Measurements from ENCODE around the gene RHBDF2. TPM values are rescaled to one million over a fixed set of nuclear protein-coding genes. Genes with fewer than 3 reads are reported as not detected.

The RHBDF2 gene
- total RNA-seq, 1 donor from 2014 or later: 189 TPM

- H3K4me3 Mint-ChIP-seq: no peak overlapping the region
- ChIA-PET POLR2A (interaction anchor here (1.1 to 1.4 kb wide), 3 partner anchors 10 to 57 kb away, joined by 4 to 5 read pairs (median 4); no protein-coding TSS in a partner anchor), CTCF (no interaction called here)
- intact Hi-C loops (cut with micrococcal nuclease): no loop called here
- no peaks in the 10 kb centered on the region for H3K27me3 Mint-ChIP-seq
- peaks cover 53% of the 10 kb centered on the region for H3K36me3 Mint-ChIP-seq (ENCODE audit: low read depth)
- no peak for ATAC-seq (ENCODE audit: low read depth)
- no peak for DNase-seq
- TF ChIP-seq CTCF (IDR thresholded peaks at IDR 0.05): no peak
- no peaks in the 10 kb centered on the region for H3K9me3 Mint-ChIP-seq
- no peak overlapping the region for H3K27ac Mint-ChIP-seq
- peaks cover 28% of the 10 kb centered on the region for H3K4me1 Mint-ChIP-seq
Observed at GRCh38 chr17:76469991-76470739, 31.1 kb downstream of the RHBDF2 start.

- no peaks in the 10 kb centered on the region for H3K9me3 Mint-ChIP-seq
- no peaks in the 10 kb centered on the region for H3K27me3 Mint-ChIP-seq
- peaks cover 27% of the 10 kb centered on the region for H3K4me1 Mint-ChIP-seq
- H3K4me3 Mint-ChIP-seq: no peak overlapping the region
- intact Hi-C loops (cut with micrococcal nuclease): no loop called here
- POLR2A ChIA-PET: interaction anchor here (1.1 to 1.4 kb wide), 3 partner anchors 11 to 58 kb away, joined by 4 to 5 read pairs (median 4); no protein-coding TSS in a partner anchor
- ATAC-seq (ENCODE audit: low read depth) (no peak), DNase-seq (no peak)
- CTCF ChIA-PET: no interaction called here
- H3K27ac Mint-ChIP-seq: no peak overlapping the region
- no peak for TF ChIP-seq CTCF (IDR thresholded peaks at IDR 0.05)
- peaks cover 45% of the 10 kb centered on the region for H3K36me3 Mint-ChIP-seq (ENCODE audit: low read depth)
Observed at GRCh38 chr17:76469076-76469990, 31.9 kb downstream of the RHBDF2 start.

- no peak for TF ChIP-seq CTCF (IDR thresholded peaks at IDR 0.05)
- ChIA-PET POLR2A (interaction anchor here (3.3 to 4.5 kb wide), 2 partner anchors 24 to 30 kb away, joined by 23 to 48 read pairs; partner anchors contain the start of gene RHBDF2), CTCF (interaction anchor here (1.0 to 5.6 kb wide), 2 partner anchors 10 to 35 kb away, joined by 3 to 129 read pairs; partner anchors contain the start of gene RHBDF2)
- H3K36me3 Mint-ChIP-seq (ENCODE audit: low read depth): peaks cover 37% of the 10 kb centered on the region
- H3K4me1 Mint-ChIP-seq: peaks cover 28% of the 10 kb centered on the region
- H3K27ac Mint-ChIP-seq: peak overlapping the region; percentile 35
- H3K4me3 Mint-ChIP-seq: no peak overlapping the region
- H3K27me3 Mint-ChIP-seq: no peaks in the 10 kb centered on the region
- DNase-seq (no peak), ATAC-seq (ENCODE audit: low read depth) (no peak)
- intact Hi-C loops (cut with micrococcal nuclease): no loop called here
- H3K9me3 Mint-ChIP-seq: no peaks in the 10 kb centered on the region
Observed at GRCh38 chr17:76468634-76469010, 32.6 kb downstream of the RHBDF2 start.

GRCh38 chr17:76467809-76468633 lies 33.2 kb downstream of the RHBDF2 start:
- ChIA-PET CTCF (interaction anchor here (1.0 to 5.6 kb wide), 9 partner anchors 8 to 36 kb away, joined by 3 to 129 read pairs (median 5); partner anchors contain the start of gene RHBDF2), POLR2A (interaction anchor here (1.0 to 4.5 kb wide), 8 partner anchors 10 to 60 kb away, joined by 3 to 48 read pairs (median 6); partner anchors contain the start of gene RHBDF2)
- Mint-ChIP-seq H3K27ac (peak overlapping the region; percentile 35), H3K4me3 (no peak overlapping the region), H3K4me1 (peaks cover 28% of the 10 kb centered on the region), H3K27me3 (no peaks in the 10 kb centered on the region), H3K36me3 (ENCODE audit: low read depth) (peaks cover 31% of the 10 kb centered on the region), H3K9me3 (no peaks in the 10 kb centered on the region)
- ATAC-seq (ENCODE audit: low read depth) (no peak), DNase-seq (no peak)
- intact Hi-C loops (cut with micrococcal nuclease): no loop called here
- TF ChIP-seq CTCF (IDR thresholded peaks at IDR 0.05): no peak
